Suppressor macrophage treated with lipopolysaccharide for 4 hours (primary cell): ENCODE data around the gene RBKS.

Experiments
- DNase-seq: peaks from one replicate; pipeline ENCODE4 v3.0.0-alpha.2; 2020

The RBKS gene

GRCh38 chr2:27890146-27890923, at the start of gene RBKS, which contains the start of gene BABAM2:
TSS of gene RBKS (minus strand) at chr2:27890387. CDS start at chr2:27890345, 42 bp downstream.
TSS of gene BABAM2 (plus strand) at chr2:27890729. CDS start at chr2:27894557, 3,828 bp downstream.
- peak; percentile 95 for DNase-seq

- no peak for DNase-seq
Measured at GRCh38 chr2:27935026-27935425, 44.8 kb upstream of the RBKS start.

- no peak for DNase-seq
Measured at GRCh38 chr2:27932396-27932795, 42.2 kb upstream of the RBKS start.

- DNase-seq, result no peak
Measured at GRCh38 chr2:27931361-27931950, 41.3 kb upstream of the RBKS start.

- no peak for DNase-seq
Measured at GRCh38 chr2:27929916-27930486, 39.8 kb upstream of the RBKS start.

GRCh38 chr2:27925766-27926472, 35.7 kb upstream of the RBKS start:
- no peak for DNase-seq

GRCh38 chr2:27922842-27923241, 32.7 kb upstream of the RBKS start:
- no peak for DNase-seq

- no peak for DNase-seq
Measured at GRCh38 chr2:27921880-27922547, 31.8 kb upstream of the RBKS start.

- no peak for DNase-seq
Measured at GRCh38 chr2:27921424-27921823, 31.2 kb upstream of the RBKS start.

GRCh38 chr2:27920148-27920885, 30.1 kb upstream of the RBKS start:
- DNase-seq, result peak; percentile 76

- no peak for DNase-seq
Measured at GRCh38 chr2:27916293-27916995, 26.3 kb upstream of the RBKS start.

- no peak for DNase-seq
Measured at GRCh38 chr2:27915874-27916273, 25.7 kb upstream of the RBKS start.

- no peak for DNase-seq
Measured at GRCh38 chr2:27915191-27915590, 25.0 kb upstream of the RBKS start.

- DNase-seq, result no peak
Measured at GRCh38 chr2:27914805-27915175, 24.6 kb upstream of the RBKS start.

GRCh38 chr2:27914041-27914804, 24.0 kb upstream of the RBKS start:
- peak; percentile 41 for DNase-seq

GRCh38 chr2:27912512-27912911, 22.3 kb upstream of the RBKS start:
- no peak for DNase-seq

- DNase-seq, result no peak
Measured at GRCh38 chr2:27911458-27912210, 21.4 kb upstream of the RBKS start.

- no peak for DNase-seq
Measured at GRCh38 chr2:27909901-27910300, 19.7 kb upstream of the RBKS start.

- no peak for DNase-seq
Measured at GRCh38 chr2:27907547-27907946, 17.4 kb upstream of the RBKS start.

GRCh38 chr2:27906074-27906473, 15.9 kb upstream of the RBKS start:
- DNase-seq, result no peak
